Esophagus muscularis mucosa (tissue), 3 donors: ENCODE data around the gene PXMP4.

ENCODE experiments used
- CTCF ChIP-seq, 3 experiments: fragments of 200-600 bp in 2 of 3; fragments of 450-650 bp in 1 of 3; sonication (generic) in 2 of 3; IDR thresholded peaks; one replicate each; pipeline ENCODE4 v1.5.1; 2017 to 2019; ENCODE audit warnings: antibody characterized with exemption in 3 of 3, mild to moderate bottlenecking in 2 of 3, moderate library complexity in 1 of 3
- POLR2A ChIP-seq: fragments of 450-650 bp; IDR thresholded peaks from one replicate; pipeline ENCODE4 v1.6.1; 2017; ENCODE audit warnings: antibody characterized with exemption, moderate library complexity, mild to moderate bottlenecking, low read depth

- TF ChIP-seq POLR2A (no peak), CTCF (IDR thresholded peaks at IDR 0.05) (no peak)
Measured at GRCh38 chr20:33676121-33676520, 44.0 kb downstream of the PXMP4 start.
